OCI-LY3 (cell line): ENCODE data around the gene LPP.

Experiments
- H2AFZ ChIP-seq: fragments of 200-600, 300-600 bp; shearing (Covaris generic); 2 replicates; pipeline ENCODE4 v1.6.0; 2014; ENCODE audit warnings: antibody characterized with exemption, low read depth, low read length
- H3K27ac ChIP-seq: fragments of 200-600, 300-600 bp; sonication (generic); 2 replicates; pipeline ENCODE4 v1.5.1; 2014; ENCODE audit warnings: mild to moderate bottlenecking, low read length, moderate library complexity, mixed read lengths
- H3K27me3 ChIP-seq: fragments of 200-600, 300-600 bp; sonication (generic); 2 replicates; pipeline ENCODE4 v1.6.1; 2014; ENCODE audit warnings: low read depth, low read length, mixed read lengths
- H3K36me3 ChIP-seq: fragments of 200-600, 300-600 bp; sonication (generic); replicated peaks from 2 replicates; pipeline ENCODE3; 2014; ENCODE audit warnings: low read depth, low read length, mixed read lengths
- H3K4me1 ChIP-seq: fragments of 300-600, 200-600 bp; sonication (generic); 2 replicates; pipeline ENCODE4 v1.6.1; 2014; ENCODE audit warnings: low read length, mixed read lengths
- H3K4me2 ChIP-seq: fragments of 200-600, 300-600 bp; sonication (generic); 2 replicates; pipeline ENCODE4 v1.6.1; 2014; ENCODE audit warnings: low read length, mixed read lengths
- H3K4me3 ChIP-seq: fragments of 300-600, 200-600 bp; sonication (generic); 2 replicates; pipeline ENCODE4 v1.5.1; 2014; ENCODE audit warnings: antibody characterized with exemption, mild to moderate bottlenecking, low read length, moderate library complexity
- H3K79me2 ChIP-seq: fragments of 300-600, 200-600 bp; shearing (Covaris generic); 2 replicates; pipeline ENCODE4 v1.6.1; 2014; ENCODE audit warnings: mild to moderate bottlenecking, low read length, mixed read lengths
- H3K9ac ChIP-seq: fragments of 300-600, 200-600 bp; shearing (Covaris generic); 2 replicates; pipeline ENCODE4 v1.6.0; 2014; ENCODE audit warnings: mild to moderate bottlenecking, low read length, moderate library complexity
- H3K9me3 ChIP-seq: fragments of 200-600, 300-600 bp; shearing (Covaris generic); 2 replicates; pipeline ENCODE4 v1.6.1; 2014; ENCODE audit warnings: low read length, mixed read lengths; ENCODE audit not compliant: insufficient read depth
- H4K20me1 ChIP-seq: fragments of 200-600, 300-600 bp; sonication (generic); 2 replicates; pipeline ENCODE4 v1.6.1; 2016; ENCODE audit warnings: low read length, mixed read lengths; ENCODE audit not compliant: insufficient read depth
- CTCF ChIP-seq: fragments of 200-600, 300-600 bp; sonication (generic); IDR thresholded peaks from 2 replicates; pipeline ENCODE4 v1.5.1; 2014; ENCODE audit warnings: antibody characterized with exemption, low read length, low read depth
- EZH2phosphoT487 ChIP-seq: fragments of 200-600 bp; shearing (Covaris generic); IDR thresholded peaks from 2 replicates; pipeline ENCODE4 v1.6.1; 2018; ENCODE audit warnings: antibody characterized with exemption, mixed run types, low read depth

LPP gene

DNA sequence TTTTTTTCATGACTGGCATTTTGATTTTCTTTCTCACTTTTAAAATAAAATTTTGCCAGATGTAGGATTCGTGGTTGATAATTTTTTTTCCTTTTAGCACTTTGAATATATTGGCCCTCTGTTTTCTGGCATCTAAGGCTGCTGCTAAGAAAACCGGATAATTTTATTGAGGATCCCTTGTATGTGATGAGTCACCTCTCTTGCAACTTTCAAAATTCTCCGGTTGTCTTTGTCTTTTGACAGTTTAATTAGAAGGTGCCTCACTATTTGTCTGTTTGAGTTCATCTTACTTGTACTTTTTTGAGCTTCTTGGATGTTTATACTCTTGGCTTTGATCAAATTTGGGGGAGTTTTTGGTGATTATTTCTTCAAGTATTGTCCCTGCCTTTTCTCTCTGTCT is 349.7 kb downstream of the LPP start:
- Histone ChIP-seq H3K9me3 (peaks cover 27% of the 10 kb centered on the region), H3K4me2 (no peak overlapping the region), H2AFZ (no peak overlapping the region), H3K4me3 (no peak overlapping the region), H3K9ac (no peak overlapping the region), H4K20me1 (no peaks in the 10 kb centered on the region), H3K27ac (no peak overlapping the region), H3K36me3 (peaks cover 33% of the 10 kb centered on the region), H3K79me2 (no peaks in the 10 kb centered on the region), H3K27me3 (no peaks in the 10 kb centered on the region), H3K4me1 (peaks cover 14% of the 10 kb centered on the region)
- TF ChIP-seq EZH2phosphoT487 (no peak), CTCF (no peak)

DNA sequence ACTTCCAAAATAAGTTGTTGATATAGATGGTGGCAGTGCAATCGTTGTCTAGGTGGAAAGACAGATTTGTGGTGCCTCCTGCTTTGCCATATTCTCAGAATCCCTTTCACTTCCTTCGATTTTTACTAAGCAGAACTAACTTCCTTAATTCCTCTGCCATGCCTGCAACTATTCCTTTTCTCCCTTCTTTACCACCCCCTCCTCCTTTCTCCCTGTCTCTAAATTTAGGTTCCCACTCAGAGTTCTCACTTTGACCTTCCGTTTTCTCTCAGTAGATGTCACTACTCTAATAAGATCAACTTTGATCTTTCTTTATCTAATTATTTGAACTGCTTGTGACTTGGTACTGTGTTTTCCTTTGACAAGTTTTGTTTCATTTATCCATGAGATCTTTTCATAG is 351.2 kb downstream of the LPP start:
- peaks cover 27% of the 10 kb centered on the region for H3K9me3 ChIP-seq
- H3K4me3 ChIP-seq = no peak overlapping the region
- peaks cover 14% of the 10 kb centered on the region for H3K4me1 ChIP-seq
- H3K36me3 ChIP-seq = peaks cover 33% of the 10 kb centered on the region
- no peaks in the 10 kb centered on the region for H3K27me3 ChIP-seq
- no peaks in the 10 kb centered on the region for H3K79me2 ChIP-seq
- no peaks in the 10 kb centered on the region for H4K20me1 ChIP-seq
- no peak overlapping the region for H3K9ac ChIP-seq
- no peak overlapping the region for H2AFZ ChIP-seq
- H3K27ac ChIP-seq = no peak overlapping the region
- TF ChIP-seq EZH2phosphoT487 (no peak), CTCF (no peak)
- H3K4me2 ChIP-seq = no peak overlapping the region

GRCh38 chr3:188505911-188506310 is 352.0 kb downstream of the LPP start:
- H2AFZ ChIP-seq = no peak overlapping the region
- H3K27me3 ChIP-seq = no peaks in the 10 kb centered on the region
- no peak overlapping the region for H3K27ac ChIP-seq
- no peaks in the 10 kb centered on the region for H4K20me1 ChIP-seq
- H3K9ac ChIP-seq = no peak overlapping the region
- no peak for TF ChIP-seq CTCF
- TF ChIP-seq EZH2phosphoT487 = no peak
- H3K4me1 ChIP-seq = peaks cover 14% of the 10 kb centered on the region
- H3K79me2 ChIP-seq = no peaks in the 10 kb centered on the region
- H3K36me3 ChIP-seq = peaks cover 33% of the 10 kb centered on the region
- peaks cover 27% of the 10 kb centered on the region for H3K9me3 ChIP-seq
- no peak overlapping the region for H3K4me3 ChIP-seq
- no peak overlapping the region for H3K4me2 ChIP-seq

- no peak overlapping the region for H3K27ac ChIP-seq
- H3K4me1 ChIP-seq = peaks cover 14% of the 10 kb centered on the region
These were observed 352.5 kb downstream of the LPP start for GRCh38 chr3:188506446-188506845.

More at GRCh38 chr3:188506446-188506845, 352.5 kb downstream of the LPP start:
- H3K4me2 ChIP-seq = no peak overlapping the region
- H3K36me3 ChIP-seq = peaks cover 33% of the 10 kb centered on the region
- H4K20me1 ChIP-seq = no peaks in the 10 kb centered on the region
- TF ChIP-seq EZH2phosphoT487 = no peak
- no peak for TF ChIP-seq CTCF
- H3K27me3 ChIP-seq = no peaks in the 10 kb centered on the region
- H3K9me3 ChIP-seq = peaks cover 27% of the 10 kb centered on the region
- no peaks in the 10 kb centered on the region for H3K79me2 ChIP-seq
- H2AFZ ChIP-seq = no peak overlapping the region
- no peak overlapping the region for H3K4me3 ChIP-seq
- no peak overlapping the region for H3K9ac ChIP-seq
